GM19193 (cell line): ENCODE results near the gene MAP4K1.

ENCODE experiments used
- POLR2A ChIP-seq: IDR thresholded peaks from 4 replicates; pipeline ENCODE4 v1.6.1; 2011; ENCODE audit not compliant: insufficient read depth, insufficient read length; ENCODE audit errors: extremely low read depth

MAP4K1 gene

GRCh38 chr19:38656171-38656981 lies 38.6 kb upstream of the MAP4K1 start:
- no peak for TF ChIP-seq POLR2A

GRCh38 chr19:38655148-38655824 lies 37.5 kb upstream of the MAP4K1 start:
- no peak for TF ChIP-seq POLR2A

- TF ChIP-seq POLR2A = no peak
These were observed 36.9 kb upstream of the MAP4K1 start for GRCh38 chr19:38654628-38655055.

GRCh38 chr19:38653028-38653571 lies 35.3 kb upstream of the MAP4K1 start:
- no peak for TF ChIP-seq POLR2A

GRCh38 chr19:38650911-38651584 lies 33.3 kb upstream of the MAP4K1 start:
- no peak for TF ChIP-seq POLR2A

- TF ChIP-seq POLR2A = no peak
These were observed 32.5 kb upstream of the MAP4K1 start for GRCh38 chr19:38650172-38650775.

GRCh38 chr19:38649305-38650171 lies 31.8 kb upstream of the MAP4K1 start:
- TF ChIP-seq POLR2A = no peak

- TF ChIP-seq POLR2A = no peak
These were observed 31.1 kb upstream of the MAP4K1 start for GRCh38 chr19:38648769-38649304.

- TF ChIP-seq POLR2A = no peak
These were observed 30.4 kb upstream of the MAP4K1 start for GRCh38 chr19:38647966-38648768.

GRCh38 chr19:38647368-38647965 lies 29.7 kb upstream of the MAP4K1 start, which contains the start of gene ACTN4:
Gene ACTN4, plus strand, starts transcription at chr19:38647649. Its CDS starts 97 bp downstream, at chr19:38647746.
- TF ChIP-seq POLR2A = peak; percentile 95

- no peak for TF ChIP-seq POLR2A
These were observed 27.0 kb upstream of the MAP4K1 start for GRCh38 chr19:38644719-38645118.

GRCh38 chr19:38642176-38642575 lies 24.4 kb upstream of the MAP4K1 start:
- no peak for TF ChIP-seq POLR2A

- TF ChIP-seq POLR2A = no peak
These were observed 22.6 kb upstream of the MAP4K1 start for GRCh38 chr19:38640368-38640767.

GRCh38 chr19:38639679-38640078 lies 21.9 kb upstream of the MAP4K1 start:
- TF ChIP-seq POLR2A = no peak
